Naive thymus-derived CD4-positive, alpha-beta T cell (primary cell): Measurements from ENCODE around the gene WDR70. TPM values are rescaled to one million over a fixed set of nuclear protein-coding genes. Genes with fewer than 3 reads are reported as not detected.
A peak's percentile ranks its signal among the peaks of the same experiment; 100 is the strongest.
"Not testable (repeated sequence)": the region's sequence is repeated elsewhere in the genome, so short reads cannot be mapped to it uniquely, and the experiment has no call there.

ENCODE experiments used
- ATAC-seq: fragments of 150-1000 bp; cut with Tn5 transposase; 2 replicates; pipeline ENCODE4 v1.10.0; 2021; ENCODE audit warnings: mild to moderate bottlenecking, moderate library complexity
- CTCF ChIA-PET: fragments of 350-600 bp; sonication (Branson Sonifier 250); formaldehyde crosslinking; loops from one replicate; lab custom pipeline; 2021; ENCODE audit warnings: antibody characterized with exemption; lab: Charles Lee
- POLR2A ChIA-PET: fragments of 350-600 bp; sonication (Branson Sonifier 250); formaldehyde crosslinking; loops from one replicate; lab custom pipeline; 2021; ENCODE audit warnings: antibody characterized with exemption, inconsistent platforms; lab: Charles Lee
- DNase-seq, 9 donors: peaks; one replicate each; pipeline versions ENCODE4 v3.0.0 to v3.0.0-alpha.2; 2020 to 2022; ENCODE audit warnings: mixed read lengths in 1 of 9
- H3K27ac ChIP-seq: one replicate; pipeline ENCODE4 v1.7.0; 2013; ENCODE audit warnings: mild to moderate bottlenecking, low read depth, low read length, moderate library complexity
- H3K27me3 ChIP-seq, 2 donors: one replicate each; pipeline ENCODE4 v1.7.0; 2013; ENCODE audit warnings: low read length in 2 of 2, mild to moderate bottlenecking in 2 of 2, moderate library complexity in 2 of 2; ENCODE audit not compliant: control insufficient read depth in 2 of 2, insufficient read depth in 2 of 2
- H3K36me3 ChIP-seq, 3 experiments: 1 replicate in 2 of 3; 2 replicates in 1 of 3; pipeline ENCODE4 v1.7.0; 2013; ENCODE audit warnings: low read length in 3 of 3, mild to moderate bottlenecking in 3 of 3, moderate library complexity in 1 of 3; ENCODE audit not compliant: insufficient read depth in 3 of 3, control insufficient read depth in 2 of 3
- H3K4me1 ChIP-seq, 2 donors: one replicate each; pipeline ENCODE4 v1.7.0; 2013; ENCODE audit warnings: low read length in 2 of 2, mild to moderate bottlenecking in 2 of 2, moderate library complexity in 1 of 2; ENCODE audit not compliant: control insufficient read depth in 2 of 2, insufficient read depth in 2 of 2
- H3K4me3 ChIP-seq: 2 replicates; pipeline ENCODE4 v1.7.0; 2013; ENCODE audit warnings: mild to moderate bottlenecking, low read length
- H3K9me3 ChIP-seq, 3 experiments: 1 replicate in 2 of 3; 2 replicates in 1 of 3; pipeline ENCODE4 v1.7.0; 2013; ENCODE audit warnings: low read length in 3 of 3; ENCODE audit not compliant: control insufficient read depth in 2 of 3
- H3K27ac Mint-ChIP-seq, 9 donors: one replicate each; pipeline ENCODE4 v1.8.0; 2020 to 2022; ENCODE audit warnings: mixed read lengths in 9 of 9, mild to moderate bottlenecking in 8 of 9, moderate library complexity in 5 of 9, inconsistent platforms in 2 of 9
- H3K27me3 Mint-ChIP-seq, 5 donors: one replicate each; pipeline ENCODE4 v1.8.0; 2021 to 2022; ENCODE audit warnings: mixed read lengths in 5 of 5, mild to moderate bottlenecking in 1 of 5
- H3K36me3 Mint-ChIP-seq, 5 donors: one replicate each; pipeline ENCODE4 v1.8.0; 2020 to 2022; ENCODE audit warnings: mixed read lengths in 5 of 5, mild to moderate bottlenecking in 3 of 5, inconsistent platforms in 1 of 5
- H3K4me1 Mint-ChIP-seq, 7 donors: one replicate each; pipeline ENCODE4 v1.8.0; 2020 to 2022; ENCODE audit warnings: mixed read lengths in 7 of 7, mild to moderate bottlenecking in 3 of 7, inconsistent platforms in 1 of 7
- H3K4me3 Mint-ChIP-seq, 10 donors: one replicate each; pipeline ENCODE4 v1.8.0; 2020 to 2022; ENCODE audit warnings: mild to moderate bottlenecking in 10 of 10, mixed read lengths in 10 of 10, moderate library complexity in 6 of 10, inconsistent platforms in 2 of 10
- H3K9me3 Mint-ChIP-seq, 11 donors: one replicate each; pipeline ENCODE4 v1.8.0; 2020 to 2022; ENCODE audit warnings: mixed read lengths in 11 of 11, mild to moderate bottlenecking in 4 of 11, inconsistent platforms in 1 of 11, moderate library complexity in 1 of 11
- intact Hi-C, 2 donors: fragments of 100-400 bp; cut with micrococcal nuclease; formaldehyde crosslinking; loops; one replicate each; pipeline ENCODE4 v1.15.1; 2023
- polyA plus RNA-seq, 2 donors: library from polyadenylated mRNA; unstranded; fragments of 300-500 nt; fragmentation: Illumina TruSeq; gene quantifications; one replicate each; pipeline ENCODE4 v1.2.3, GENCODE V29; 2021
- total RNA-seq, 6 experiments: library from RNA in 5 of 6; stranded (reverse) in 5 of 6; gene quantifications; 1 replicate in 5 of 6; 2 replicates in 1 of 6; pipeline ENCODE4 v1.2.3 and lab custom pipeline; 2021 to 2026

Gene WDR70
- 10 to 100 TPM; 33.5 to 41.4 (median 39.7) TPM for total RNA-seq
- 10 to 100 TPM; 17.7 to 19.1 TPM for polyA plus RNA-seq
- total RNA-seq (lab: John Stamatoyannopoulos, UW): 53.7 reads per million, percentile 73 among the genes with 10 or more reads in this experiment

GRCh38 chr5:37379100-37379628, at the start of gene WDR70:
Gene WDR70 (plus strand): TSS chr5:37379318. CDS start chr5:37379368, 50 bp downstream.
- ATAC-seq: peak; percentile 99
- peak; percentile 56 to 76 (median 67) for DNase-seq
- ChIA-PET POLR2A (interaction anchor here (0.6 to 1.9 kb wide), 4 partner anchors 8 to 1134 kb away, joined by 3 to 23 read pairs (median 6); partner anchors contain the start of genes NIPBL and NUP155), CTCF (interaction anchor here (1.6 kb wide), 1 partner anchor 8 kb away, joined by 8 read pairs; the partner anchor contains the start of gene NUP155)
- intact Hi-C loops: loop anchor here (1.0 to 10.0 kb wide), 2 partner anchors 8 to 164 kb away; partner anchors contain the start of gene NUP155 (in 2 of the 2)
- H3K36me3 Mint-ChIP-seq, H3K27me3 ChIP-seq, H3K36me3 ChIP-seq, H3K9me3 ChIP-seq, H3K9me3 Mint-ChIP-seq, H3K4me1 ChIP-seq, H3K27me3 Mint-ChIP-seq: not testable (repeated sequence)
- Mint-ChIP-seq H3K4me3 (peak within 1 kb of the TSS; percentile 89 to 98 (median 95)), H3K4me1 (peaks cover 12 to 20% (median 19%) of the 10 kb centered on the region in 7 donors), H3K27ac (peak within 1 kb of the TSS; percentile 52 to 89 (median 86))
- peak within 1 kb of the TSS; percentile 74 for H3K4me3 ChIP-seq
- H3K27ac ChIP-seq: peak within 1 kb of the TSS; percentile 71

GRCh38 chr5:37334754-37335153, 44.4 kb upstream of the WDR70 start:
- POLR2A ChIA-PET, H3K4me1 ChIP-seq, ATAC-seq, H3K9me3 ChIP-seq, H3K27me3 ChIP-seq, H3K9me3 Mint-ChIP-seq, H3K27ac Mint-ChIP-seq, H3K4me1 Mint-ChIP-seq, DNase-seq, intact Hi-C loops, H3K4me3 ChIP-seq, H3K4me3 Mint-ChIP-seq, H3K27me3 Mint-ChIP-seq, H3K27ac ChIP-seq: not testable (repeated sequence)
- H3K36me3 ChIP-seq: peaks cover 2 to 59% (median 8%) of the 10 kb centered on the region in 3 experiments
- peaks cover 3 to 31% (median 15%) of the 10 kb centered on the region in 5 donors for H3K36me3 Mint-ChIP-seq
- CTCF ChIA-PET: interaction anchor here (0.7 kb wide), 1 partner anchor 40 kb away, joined by 4 read pairs; no protein-coding TSS in a partner anchor

- ATAC-seq, H3K27ac Mint-ChIP-seq, H3K27me3 ChIP-seq, H3K4me1 ChIP-seq, H3K27ac ChIP-seq, H3K9me3 Mint-ChIP-seq, DNase-seq, CTCF ChIA-PET, H3K4me3 ChIP-seq, H3K4me1 Mint-ChIP-seq, H3K27me3 Mint-ChIP-seq, H3K4me3 Mint-ChIP-seq, intact Hi-C loops, H3K9me3 ChIP-seq: not testable (repeated sequence)
- H3K36me3 ChIP-seq: peaks cover 10 to 74% (median 21%) of the 10 kb centered on the region in 3 experiments
- H3K36me3 Mint-ChIP-seq: peaks cover 8 to 34% (median 21%) of the 10 kb centered on the region in 5 donors
- POLR2A ChIA-PET: interaction anchor here (1.1 kb wide), 1 partner anchor 28 kb away, joined by 3 read pairs; the partner anchor contains the start of gene NUP155
These were observed 36.4 kb upstream of the WDR70 start for GRCh38 chr5:37342741-37343140.

GRCh38 chr5:37355161-37355560, 24.0 kb upstream of the WDR70 start:
- peaks cover 1 to 60% (median 6%) of the 10 kb centered on the region in 3 experiments for H3K36me3 ChIP-seq
- Mint-ChIP-seq H3K9me3 (no peaks in the 10 kb centered on the region), H3K4me1 (peaks cover 0 to 4% (median 0%) of the 10 kb centered on the region in 7 donors), H3K27me3 (no peaks in the 10 kb centered on the region), H3K27ac (no peak overlapping the region), H3K36me3 (peaks cover 0 to 14% (median 4%) of the 10 kb centered on the region in 5 donors), H3K4me3 (no peak overlapping the region)
- no peaks in the 10 kb centered on the region for H3K9me3 ChIP-seq
- H3K4me3 ChIP-seq: no peak overlapping the region
- ATAC-seq: no peak
- CTCF ChIA-PET: interaction anchor here (0.6 kb wide), 1 partner anchor 920 kb away, joined by 3 read pairs; no protein-coding TSS in a partner anchor
- POLR2A ChIA-PET: no interaction called here
- intact Hi-C loops: no loop called here
- H3K27me3 ChIP-seq: no peaks in the 10 kb centered on the region
- no peaks in the 10 kb centered on the region for H3K4me1 ChIP-seq
- no peak overlapping the region for H3K27ac ChIP-seq
- DNase-seq: no peak

GRCh38 chr5:37370550-37370863, 8.6 kb upstream of the WDR70 start:
- ChIA-PET CTCF (interaction anchor here (1.8 kb wide), 1 partner anchor 9 kb away, joined by 8 read pairs; the partner anchor contains the start of gene WDR70), POLR2A (interaction anchor here (0.7 to 1.5 kb wide), 8 partner anchors 9 to 494 kb away, joined by 3 to 23 read pairs (median 4); partner anchors contain the start of genes NIPBL and WDR70)
- Mint-ChIP-seq H3K36me3 (peaks cover 0 to 3% (median 0%) of the 10 kb centered on the region in 5 donors), H3K27me3 (no peaks in the 10 kb centered on the region), H3K4me3 (peak overlapping the region; percentile 92 to 99 (median 94)), H3K27ac (peak overlapping the region; percentile 87 to 98 (median 96)), H3K9me3 (no peaks in the 10 kb centered on the region), H3K4me1 (peaks cover 31 to 53% (median 39%) of the 10 kb centered on the region in 7 donors)
- Histone ChIP-seq H3K4me1 (peaks cover 21 to 22% of the 10 kb centered on the region in 2 donors), H3K27me3 (no peaks in the 10 kb centered on the region), H3K27ac (peak overlapping the region; percentile 89), H3K9me3 (no peaks in the 10 kb centered on the region), H3K4me3 (peak overlapping the region; percentile 95), H3K36me3 (no peaks in the 10 kb centered on the region)
- intact Hi-C loops: loop anchor here (5.0 to 10.0 kb wide), 3 partner anchors 156 to 1218 kb away; partner anchors contain the start of genes LMBRD2 (in 1 of the 2) and SKP2 (in 1 of the 2)
- ATAC-seq (no peak), DNase-seq (no peak)

GRCh38 chr5:37370864-37371726, 8.0 kb upstream of the WDR70 start, which contains the start of gene NUP155:
Gene NUP155 (minus strand): TSS chr5:37371106. CDS start chr5:37370977, 129 bp downstream.
- ChIA-PET POLR2A (interaction anchor here (0.6 to 1.5 kb wide), 10 partner anchors 8 to 495 kb away, joined by 3 to 23 read pairs (median 4); partner anchors contain the start of genes NIPBL and WDR70), CTCF (interaction anchor here (0.7 to 1.8 kb wide), 2 partner anchors 8 to 495 kb away, joined by 3 to 8 read pairs; partner anchors contain the start of gene WDR70)
- intact Hi-C loops: loop anchor here (1.0 to 10.0 kb wide), 8 partner anchors 8 to 1220 kb away; partner anchors contain the start of genes LMBRD2 (in 2 of the 2), NIPBL (in 2 of the 2), WDR70 (in 2 of the 2) and SKP2 (in 1 of the 2)
- Mint-ChIP-seq H3K27me3 (no peaks in the 10 kb centered on the region), H3K36me3 (peaks cover 0 to 3% (median 0%) of the 10 kb centered on the region in 5 donors), H3K4me1 (peaks cover 27 to 48% (median 36%) of the 10 kb centered on the region in 7 donors), H3K4me3 (peak within 1 kb of the TSS; percentile 92 to 99 (median 94)), H3K27ac (peak within 1 kb of the TSS; percentile 87 to 98 (median 96)), H3K9me3 (no peaks in the 10 kb centered on the region)
- DNase-seq (peak; percentile 64 to 92 (median 87)), ATAC-seq (peak; percentile 97)
- Histone ChIP-seq H3K4me3 (peak within 1 kb of the TSS; percentile 95), H3K36me3 (no peaks in the 10 kb centered on the region), H3K4me1 (peaks cover 21 to 22% of the 10 kb centered on the region in 2 donors), H3K9me3 (no peaks in the 10 kb centered on the region), H3K27ac (peak within 1 kb of the TSS; percentile 89), H3K27me3 (no peaks in the 10 kb centered on the region)
